ENCODE measurements around the gene UBE2U. TPM values are rescaled to one million over a fixed set of nuclear protein-coding genes. Genes with fewer than 3 reads are reported as not detected.

UBE2U gene
- total RNA-seq, 4 donors from 2014 or later: not detected

DNA sequence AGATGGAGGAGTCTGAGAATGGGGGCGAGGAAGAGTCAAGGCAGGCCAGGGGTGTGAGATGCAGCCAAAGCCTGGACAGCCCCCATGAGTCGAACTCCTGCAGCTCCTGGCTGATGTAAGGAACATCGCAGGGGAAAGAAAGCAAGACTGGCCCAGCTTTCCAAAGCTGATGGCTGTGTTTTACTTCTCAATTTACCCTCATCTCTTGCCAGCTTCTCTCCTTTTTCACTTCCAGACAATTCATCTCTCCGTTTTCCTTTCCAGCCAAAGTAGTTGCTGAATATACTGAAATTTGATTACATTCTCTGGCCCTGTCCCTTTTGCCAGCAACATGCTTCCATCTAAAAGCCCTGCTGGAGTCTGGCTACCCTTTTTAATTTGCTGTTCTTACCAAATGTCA lies 40.0 kb upstream of the UBE2U start:
- H3K27ac ChIP-seq: peak overlapping the region; percentile 56
- peaks cover 4% of the 10 kb centered on the region for H3K36me3 ChIP-seq
- peaks cover 3% of the 10 kb centered on the region for H3K4me1 ChIP-seq
- no peaks in the 10 kb centered on the region for H3K27me3 ChIP-seq
- DNase-seq (ENCODE audit: low spot score in 2 of 2): no peak
- H3K9me3 ChIP-seq: no peaks in the 10 kb centered on the region
- H3K4me3 ChIP-seq: no peak overlapping the region
- TF ChIP-seq EP300 (IDR thresholded peaks at IDR 0.05): no peak
- no peak for TF ChIP-seq POLR2A (IDR thresholded peaks at IDR 0.05)
- no peak for TF ChIP-seq POLR2AphosphoS5 (IDR thresholded peaks at IDR 0.05)
- TF ChIP-seq, protein P1, sequence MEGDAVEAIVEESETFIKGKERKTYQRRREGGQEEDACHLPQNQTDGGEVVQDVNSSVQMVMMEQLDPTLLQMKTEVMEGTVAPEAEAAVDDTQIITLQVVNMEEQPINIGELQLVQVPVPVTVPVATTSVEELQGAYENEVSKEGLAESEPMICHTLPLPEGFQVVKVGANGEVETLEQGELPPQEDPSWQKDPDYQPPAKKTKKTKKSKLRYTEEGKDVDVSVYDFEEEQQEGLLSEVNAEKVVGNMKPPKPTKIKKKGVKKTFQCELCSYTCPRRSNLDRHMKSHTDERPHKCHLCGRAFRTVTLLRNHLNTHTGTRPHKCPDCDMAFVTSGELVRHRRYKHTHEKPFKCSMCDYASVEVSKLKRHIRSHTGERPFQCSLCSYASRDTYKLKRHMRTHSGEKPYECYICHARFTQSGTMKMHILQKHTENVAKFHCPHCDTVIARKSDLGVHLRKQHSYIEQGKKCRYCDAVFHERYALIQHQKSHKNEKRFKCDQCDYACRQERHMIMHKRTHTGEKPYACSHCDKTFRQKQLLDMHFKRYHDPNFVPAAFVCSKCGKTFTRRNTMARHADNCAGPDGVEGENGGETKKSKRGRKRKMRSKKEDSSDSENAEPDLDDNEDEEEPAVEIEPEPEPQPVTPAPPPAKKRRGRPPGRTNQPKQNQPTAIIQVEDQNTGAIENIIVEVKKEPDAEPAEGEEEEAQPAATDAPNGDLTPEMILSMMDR (IDR thresholded peaks at IDR 0.05): no peak
- WGBS: 78% methylated on average over 4 of the region's 4 CpGs

DNA sequence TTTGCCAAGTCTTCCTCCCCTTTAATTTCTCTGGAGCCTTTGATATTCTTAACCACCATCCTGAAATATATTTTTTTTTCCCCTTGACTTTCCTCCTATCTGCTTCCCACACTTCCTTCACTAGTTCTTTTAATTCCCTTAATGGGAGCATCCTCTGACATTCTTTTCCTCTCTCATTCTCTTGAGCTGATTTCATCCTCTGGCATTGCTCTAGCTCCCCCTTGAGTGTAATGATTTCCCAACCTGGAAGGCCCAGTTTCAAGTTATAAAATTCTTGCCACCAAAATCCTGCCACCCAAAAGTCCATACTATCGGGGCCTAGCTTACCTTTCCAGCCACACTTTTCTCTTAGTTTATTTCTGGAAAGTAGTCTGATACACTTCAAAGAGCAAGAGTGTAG lies 39.5 kb upstream of the UBE2U start:
- DNase-seq (ENCODE audit: low spot score in 2 of 2): no peak
- H3K36me3 ChIP-seq: peaks cover 4% of the 10 kb centered on the region
- no peak overlapping the region for H3K27ac ChIP-seq
- 44% methylated on average over 1 of the region's 1 CpG for WGBS
- no peaks in the 10 kb centered on the region for H3K27me3 ChIP-seq
- no peak overlapping the region for H3K4me3 ChIP-seq
- H3K4me1 ChIP-seq: peaks cover 3% of the 10 kb centered on the region
- TF ChIP-seq, protein P1 (IDR thresholded peaks at IDR 0.05): no peak
- TF ChIP-seq POLR2A (IDR thresholded peaks at IDR 0.05): no peak
- TF ChIP-seq POLR2AphosphoS5 (IDR thresholded peaks at IDR 0.05): no peak
- TF ChIP-seq EP300 (IDR thresholded peaks at IDR 0.05): no peak
- no peaks in the 10 kb centered on the region for H3K9me3 ChIP-seq

DNA sequence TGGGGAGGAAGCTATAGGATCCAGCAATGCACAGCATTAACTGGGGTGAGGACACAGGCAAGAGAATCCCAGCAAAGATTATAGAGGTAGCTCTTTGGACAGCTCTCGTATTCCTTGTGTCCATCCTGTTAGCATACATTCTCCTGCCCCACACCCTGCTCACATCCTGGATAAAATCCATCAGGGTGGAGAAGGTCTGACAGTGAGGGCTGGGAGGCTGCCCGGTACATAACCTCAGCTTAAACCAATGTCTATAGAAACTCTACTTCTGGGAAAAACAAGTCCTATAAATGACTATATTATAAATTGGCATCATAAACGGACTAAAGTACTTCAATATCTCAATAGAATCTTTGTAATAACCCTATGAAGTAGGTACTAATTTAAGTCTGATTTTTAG lies 36.8 kb upstream of the UBE2U start:
- no peak for DNase-seq (ENCODE audit: low spot score in 2 of 2)
- H3K36me3 ChIP-seq: no peaks in the 10 kb centered on the region
- peaks cover 5% of the 10 kb centered on the region for H3K4me1 ChIP-seq
- H3K4me3 ChIP-seq: no peak overlapping the region
- no peak overlapping the region for H3K27ac ChIP-seq
- H3K9me3 ChIP-seq: no peaks in the 10 kb centered on the region
- 75% methylated on average over 3 of the region's 3 CpGs for WGBS
- no peaks in the 10 kb centered on the region for H3K27me3 ChIP-seq
- TF ChIP-seq POLR2A (IDR thresholded peaks at IDR 0.05): no peak
- TF ChIP-seq EP300 (IDR thresholded peaks at IDR 0.05): no peak
- TF ChIP-seq POLR2AphosphoS5 (IDR thresholded peaks at IDR 0.05): no peak
- TF ChIP-seq, protein P1 (IDR thresholded peaks at IDR 0.05): no peak

DNA sequence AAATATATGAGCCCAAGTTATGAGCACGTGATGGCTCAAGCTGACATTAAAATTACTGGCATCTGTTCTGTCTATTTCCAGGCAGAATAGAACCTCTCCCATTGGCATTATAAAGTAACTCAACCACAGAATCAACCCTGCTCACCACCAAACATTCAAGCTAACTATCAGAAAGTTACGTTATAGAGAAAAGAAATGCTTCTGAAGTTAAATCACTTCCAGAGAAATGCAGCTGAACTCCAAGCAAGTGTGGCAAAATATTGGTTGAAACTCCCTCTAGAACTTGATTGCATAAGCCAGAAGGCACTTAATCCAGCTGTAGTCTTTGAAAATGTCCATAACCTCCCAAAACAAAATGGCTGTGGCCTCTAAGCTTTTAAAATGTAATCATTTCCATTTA lies 36.2 kb upstream of the UBE2U start:
- H3K27ac ChIP-seq: no peak overlapping the region
- DNase-seq (ENCODE audit: low spot score in 2 of 2): no peak
- H3K36me3 ChIP-seq: no peaks in the 10 kb centered on the region
- no peaks in the 10 kb centered on the region for H3K27me3 ChIP-seq
- TF ChIP-seq EP300 (IDR thresholded peaks at IDR 0.05) (no peak), POLR2A (IDR thresholded peaks at IDR 0.05) (no peak), POLR2AphosphoS5 (IDR thresholded peaks at IDR 0.05) (no peak)
- TF ChIP-seq, protein P1 (IDR thresholded peaks at IDR 0.05): no peak
- H3K9me3 ChIP-seq: no peaks in the 10 kb centered on the region
- peaks cover 10% of the 10 kb centered on the region for H3K4me1 ChIP-seq
- H3K4me3 ChIP-seq: no peak overlapping the region
- 64% methylated on average over 2 of the region's 2 CpGs for whole genome bisulfite sequencing

DNA sequence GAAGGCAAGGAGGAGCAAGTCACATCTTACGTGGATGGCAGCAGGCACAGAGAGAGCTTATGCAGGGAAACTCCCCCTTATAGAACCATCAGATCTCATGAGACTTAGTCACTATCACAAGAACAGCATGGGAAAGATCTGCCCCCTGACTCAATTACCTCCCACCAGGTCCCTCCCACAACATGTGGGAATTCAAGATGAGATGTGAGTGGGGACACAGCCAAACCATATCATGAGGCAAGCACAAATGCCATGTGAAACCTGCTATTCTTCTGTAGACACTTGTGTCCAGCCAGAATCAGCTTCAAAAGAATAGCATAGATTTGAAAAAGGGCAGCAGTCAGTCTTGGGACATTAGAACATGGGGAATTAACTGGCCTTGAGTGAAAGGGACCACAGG lies 32.2 kb upstream of the UBE2U start:
- WGBS: 79% methylated on average over 1 of the region's 1 CpG

More for the DNA sequence above, 32.2 kb upstream of the UBE2U start:
- Histone ChIP-seq H3K4me1 (peaks cover 7% of the 10 kb centered on the region), H3K4me3 (no peak overlapping the region), H3K27ac (no peak overlapping the region), H3K9me3 (no peaks in the 10 kb centered on the region), H3K27me3 (no peaks in the 10 kb centered on the region), H3K36me3 (no peaks in the 10 kb centered on the region)
- TF ChIP-seq EP300 (IDR thresholded peaks at IDR 0.05) (no peak), POLR2A (IDR thresholded peaks at IDR 0.05) (no peak), POLR2AphosphoS5 (IDR thresholded peaks at IDR 0.05) (no peak)
- TF ChIP-seq, protein P1 (IDR thresholded peaks at IDR 0.05): no peak
- no peak for DNase-seq (ENCODE audit: low spot score in 2 of 2)
